Measurements from ENCODE around the gene ANAPC2. TPM values are rescaled to one million over a fixed set of nuclear protein-coding genes. Genes with fewer than 3 reads are reported as not detected.

Gene ANAPC2
- polyA plus RNA-seq, 2 of the 4 experiments (the other 2 are of a cell fraction), result 17.5 to 40.7 TPM

DNA sequence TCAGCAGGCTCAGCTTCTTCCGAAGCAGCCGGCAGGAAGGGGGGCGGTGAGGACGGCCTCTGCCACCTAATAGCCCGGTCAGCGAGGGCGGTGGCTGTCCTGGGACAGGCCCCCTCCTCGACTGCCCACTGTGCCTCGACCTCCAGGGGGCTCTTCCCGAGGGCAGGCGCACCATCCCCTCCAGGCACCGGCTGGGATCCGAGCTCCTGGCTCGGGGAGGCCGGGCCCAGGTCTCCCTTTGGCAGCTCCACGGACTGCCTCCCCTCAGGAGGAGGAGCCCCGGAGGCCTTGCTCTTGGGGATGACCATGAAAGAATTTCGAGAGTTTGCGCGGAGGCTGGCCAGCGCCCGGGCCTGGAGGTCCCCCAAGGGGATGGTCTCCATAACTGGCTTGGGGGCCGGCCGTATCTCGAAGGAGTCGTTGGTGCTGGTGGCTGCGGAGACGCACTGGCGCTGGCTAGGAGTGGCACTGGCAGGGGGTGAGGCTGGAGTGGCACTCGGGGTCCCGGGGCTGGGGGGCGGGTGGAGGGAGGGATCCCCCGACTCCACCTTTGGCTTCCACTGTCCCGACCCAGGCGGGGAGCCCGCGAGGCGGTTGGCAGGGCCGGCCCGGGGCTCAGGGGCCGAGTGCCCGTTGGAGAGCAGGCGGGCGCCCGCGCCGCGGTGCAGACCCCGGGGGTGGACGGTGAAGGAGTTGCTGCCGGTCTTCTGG is 11.2 kb upstream of the ANAPC2 start:
- H3K4me3 ChIP-seq, result peak overlapping the region; percentile 53
- 86% methylated on average over 22 of the region's 51 CpGs for WGBS (ENCODE audit: missing lambda C conversion rate)
- DNase-seq (ENCODE audit: low read depth in 1 of 2, low spot score in 1 of 2) (no peak), ATAC-seq (no peak), FAIRE-seq (no peak)
- peaks cover 47% of the 10 kb centered on the region for H3K4me1 ChIP-seq
- ChIA-PET CTCF (interaction anchor here (0.9 to 5.3 kb wide), 9 partner anchors 9 to 70 kb away, joined by 3 to 25 read pairs (median 4); partner anchors contain the start of genes ANAPC2, LRRC26, SLC34A3 and SSNA1), POLR2A (interaction anchor here (1.5 kb wide), 1 partner anchor 11 kb away, joined by 11 read pairs; the partner anchor contains the start of genes ANAPC2 and SSNA1)
- peak overlapping the region; percentile 97 for H3K4me2 ChIP-seq
- TF ChIP-seq FOSB (CRISPR knock-in tag; IDR thresholded peaks at IDR 0.05), result no peak
- no peak for TF ChIP-seq KDM1A (IDR thresholded peaks at IDR 0.05; ENCODE audit: low read depth)
- no peak for TF ChIP-seq EP300 (IDR thresholded peaks at IDR 0.05)
- no peak for TF ChIP-seq NPAS2 (CRISPR knock-in tag; IDR thresholded peaks at IDR 0.05; ENCODE audit: borderline replicate concordance)
- TF ChIP-seq CBX2 (IDR thresholded peaks at IDR 0.05; ENCODE audit: borderline replicate concordance, low read depth), result no peak
- H3K9me3 ChIP-seq, result no peaks in the 10 kb centered on the region
- peak overlapping the region in 1 of 2 experiments; percentile 87; a peak in 3 of 6 replicates for H3K27ac ChIP-seq

DNA sequence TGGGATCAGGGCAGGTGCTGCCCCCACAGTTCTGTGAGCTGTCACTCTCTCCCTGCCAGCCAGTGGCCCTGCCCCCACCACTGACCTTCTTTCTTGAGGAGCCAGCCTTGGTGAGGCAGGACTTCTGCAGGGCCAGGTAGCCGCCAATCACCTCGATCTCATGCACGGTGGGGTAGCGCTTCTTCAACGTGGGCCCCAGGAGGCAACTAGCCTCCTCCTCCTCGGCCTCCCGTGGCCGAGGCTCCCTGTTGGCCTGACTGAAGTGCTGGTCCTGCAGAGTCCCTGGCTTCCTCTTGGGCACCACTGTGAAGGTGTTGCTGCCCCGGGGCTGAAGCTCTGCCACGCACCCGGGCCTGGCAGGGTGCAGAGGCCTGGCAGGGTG is 10.5 kb upstream of the ANAPC2 start:
- no peak overlapping the region for H3K4me3 ChIP-seq
- H3K27ac ChIP-seq, result no peak overlapping the region
- CTCF ChIA-PET, result interaction anchor here (0.9 to 5.3 kb wide), 13 partner anchors 10 to 131 kb away, joined by 3 to 32 read pairs (median 4); partner anchors contain the start of genes ANAPC2, LRRC26, RNF224 and SLC34A3

More for the DNA sequence above, 10.5 kb upstream of the ANAPC2 start:
- POLR2A ChIA-PET, result interaction anchor here (1.5 kb wide), 1 partner anchor 10 kb away, joined by 11 read pairs; the partner anchor contains the start of genes ANAPC2 and SSNA1
- no peak for ATAC-seq
- Histone ChIP-seq H3K9me3 (no peaks in the 10 kb centered on the region), H3K4me2 (peak overlapping the region; percentile 97), H3K4me1 (peaks cover 47% of the 10 kb centered on the region)
- WGBS (ENCODE audit: missing lambda C conversion rate), result 80% methylated on average over 4 of the region's 11 CpGs
- no peak for DNase-seq (ENCODE audit: low read depth in 1 of 2, low spot score in 1 of 2)
- FAIRE-seq, result no peak
- TF ChIP-seq BHLHE40 (IDR thresholded peaks at IDR 0.05; ENCODE audit: low read depth, low read length) (no peak), NR3C1 (IDR thresholded peaks at IDR 0.05) (no peak), CEBPB (IDR thresholded peaks at IDR 0.05) (no peak), RNF2 (IDR thresholded peaks at IDR 0.05; ENCODE audit: borderline replicate concordance, low read depth) (no peak), KDM5A (IDR thresholded peaks at IDR 0.05) (no peak), CBX2 (IDR thresholded peaks at IDR 0.05; ENCODE audit: borderline replicate concordance, low read depth) (no peak), FOSL2 (IDR thresholded peaks at IDR 0.05) (no peak), FOSL2 (CRISPR knock-in tag; IDR thresholded peaks at IDR 0.05) (no peak), ZFP36 (IDR thresholded peaks at IDR 0.05; ENCODE audit: borderline replicate concordance, partially characterized antibody) (no peak), E2F6 (IDR thresholded peaks at IDR 0.05; ENCODE audit: borderline replicate concordance, low read depth) (no peak), PBX3 (IDR thresholded peaks at IDR 0.05) (no peak), PHF8 (IDR thresholded peaks at IDR 0.05; ENCODE audit: borderline replicate concordance, low read depth) (no peak), HMGXB4 (CRISPR knock-in tag; IDR thresholded peaks at IDR 0.05; ENCODE audit: borderline replicate concordance) (no peak), FOSB (CRISPR knock-in tag; IDR thresholded peaks at IDR 0.05) (no peak), KDM1A (IDR thresholded peaks at IDR 0.05; ENCODE audit: low read depth) (no peak), HDAC2 (IDR thresholded peaks at IDR 0.05) (no peak), EHF (CRISPR knock-in tag; IDR thresholded peaks at IDR 0.05) (no peak)
- TF ChIP-seq, protein P1, sequence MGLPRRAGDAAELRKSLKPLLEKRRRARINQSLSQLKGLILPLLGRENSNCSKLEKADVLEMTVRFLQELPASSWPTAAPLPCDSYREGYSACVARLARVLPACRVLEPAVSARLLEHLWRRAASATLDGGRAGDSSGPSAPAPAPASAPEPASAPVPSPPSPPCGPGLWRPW (IDR thresholded peaks at IDR 0.05), result no peak
